Activated CD8-positive, alpha-beta memory T cell treated with anti-CD3 and anti-CD28 coated beads for 1 hour (primary cell): ENCODE measurements around the gene PIGZ.

Source experiments
- DNase-seq, 2 donors: peaks; one replicate each; pipeline ENCODE4 v3.0.0-alpha.2; 2020; ENCODE audit warnings: low read depth in 1 of 2; ENCODE audit errors: extremely low read depth in 1 of 2

Gene PIGZ

GRCh38 chr3:197002701-197003454 lies 34.2 kb upstream of the PIGZ start:
- DNase-seq = peak; percentile 48 to 67

GRCh38 chr3:197001972-197002700 lies 33.5 kb upstream of the PIGZ start:
- DNase-seq = no peak

GRCh38 chr3:197001106-197001971 lies 32.7 kb upstream of the PIGZ start:
- DNase-seq = no peak

- no peak for DNase-seq
Observed at GRCh38 chr3:197000211-197000610, 31.6 kb upstream of the PIGZ start.

- no peak for DNase-seq
Observed at GRCh38 chr3:196998966-196999760, 30.5 kb upstream of the PIGZ start.

- no peak for DNase-seq
Observed at GRCh38 chr3:196997311-196997710, 28.7 kb upstream of the PIGZ start.

DNA sequence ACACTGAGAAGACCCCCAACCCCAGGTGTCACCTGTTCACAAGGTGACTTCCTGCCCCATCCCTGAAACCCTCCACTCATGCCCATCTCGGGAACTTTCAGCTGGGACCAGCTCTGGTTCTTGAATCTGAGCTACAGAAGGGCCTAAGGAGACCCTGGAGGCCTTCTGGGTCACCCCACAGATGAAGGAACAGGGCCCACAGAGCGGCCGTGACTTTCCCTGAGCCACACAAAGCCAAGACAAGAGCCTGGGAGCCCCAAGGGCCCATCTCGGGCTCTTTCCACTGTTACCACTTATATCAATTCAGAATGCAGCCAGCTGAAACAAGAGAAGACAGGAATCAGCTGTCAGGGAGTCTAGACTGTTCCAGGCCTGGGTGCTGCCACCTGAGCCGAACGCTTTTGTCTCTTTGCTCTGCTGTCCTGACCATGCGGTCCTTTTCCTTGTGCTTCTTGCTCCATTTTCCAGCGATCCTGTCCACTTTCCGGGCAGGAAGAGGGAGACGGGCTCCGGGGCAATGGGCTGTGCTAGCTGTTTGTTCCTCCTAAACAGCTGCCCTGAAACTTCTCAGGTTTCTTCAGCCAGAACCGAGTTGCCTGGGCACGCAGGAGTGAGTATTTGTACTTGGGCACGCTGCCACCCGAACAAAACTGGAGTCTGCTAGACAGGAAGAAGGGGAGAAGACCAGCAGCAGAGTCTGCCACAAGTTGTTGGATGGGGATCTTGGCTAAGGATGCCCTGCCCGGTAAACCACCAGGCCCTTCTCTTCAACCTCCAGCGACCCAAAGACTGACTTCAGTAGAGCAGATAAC lies 28.0 kb upstream of the PIGZ start:
- DNase-seq = no peak

DNA sequence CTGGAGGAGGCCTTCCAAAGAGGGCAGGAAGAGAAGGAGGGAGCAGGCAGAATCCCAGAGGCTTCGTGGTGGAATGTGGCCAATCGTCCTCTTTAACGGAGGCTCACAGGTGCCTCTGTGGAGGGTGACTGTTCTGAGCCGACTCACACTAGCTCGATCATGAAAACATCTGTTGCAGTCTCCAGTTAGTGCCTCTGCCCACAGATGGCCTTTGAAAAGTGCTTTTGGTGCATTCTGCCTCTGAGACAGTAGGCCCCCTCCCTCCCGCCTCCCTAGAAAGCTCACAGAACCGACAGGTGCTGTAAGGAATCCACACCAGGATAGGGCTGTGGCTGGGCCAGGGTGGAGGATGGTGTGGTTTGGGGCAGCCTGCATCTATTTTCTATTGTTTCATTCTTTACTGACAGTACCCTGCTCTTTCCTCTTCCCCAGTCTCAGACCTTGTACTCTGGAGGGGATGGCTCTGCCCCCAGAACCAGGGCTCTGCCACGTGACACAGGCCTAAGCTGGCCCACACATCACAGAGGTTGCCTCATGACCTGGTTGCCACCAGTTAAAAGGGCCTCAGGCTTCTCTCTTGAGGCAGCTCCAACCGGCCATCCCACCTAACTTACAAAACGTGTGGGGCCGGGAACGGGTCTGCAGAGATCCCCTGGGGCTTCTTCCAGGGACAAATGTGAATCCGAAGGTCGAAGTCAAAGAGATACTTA lies 27.2 kb upstream of the PIGZ start:
- DNase-seq = no peak

GRCh38 chr3:196995027-196995426 lies 26.4 kb upstream of the PIGZ start:
- DNase-seq = no peak

DNA sequence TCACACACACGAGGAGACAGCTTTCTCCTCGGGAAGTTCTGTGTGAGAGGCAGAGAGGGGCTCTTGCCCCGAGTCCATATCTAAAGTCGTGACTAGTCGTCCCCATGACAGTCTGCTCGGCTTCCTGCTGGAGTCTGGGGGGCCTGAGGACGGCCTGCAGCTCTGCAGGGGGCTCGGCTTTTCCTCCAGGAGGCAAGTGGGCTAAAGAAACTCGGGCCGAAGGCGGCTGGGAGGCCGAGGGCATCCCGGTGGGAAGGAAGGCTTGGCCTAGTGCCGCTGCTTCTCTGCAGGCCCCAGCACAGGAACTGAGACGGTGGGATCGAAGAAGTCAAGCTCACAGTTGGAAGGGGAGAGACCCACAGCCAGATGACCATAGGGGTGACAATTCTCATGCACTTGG lies 25.4 kb upstream of the PIGZ start:
- no peak for DNase-seq

DNA sequence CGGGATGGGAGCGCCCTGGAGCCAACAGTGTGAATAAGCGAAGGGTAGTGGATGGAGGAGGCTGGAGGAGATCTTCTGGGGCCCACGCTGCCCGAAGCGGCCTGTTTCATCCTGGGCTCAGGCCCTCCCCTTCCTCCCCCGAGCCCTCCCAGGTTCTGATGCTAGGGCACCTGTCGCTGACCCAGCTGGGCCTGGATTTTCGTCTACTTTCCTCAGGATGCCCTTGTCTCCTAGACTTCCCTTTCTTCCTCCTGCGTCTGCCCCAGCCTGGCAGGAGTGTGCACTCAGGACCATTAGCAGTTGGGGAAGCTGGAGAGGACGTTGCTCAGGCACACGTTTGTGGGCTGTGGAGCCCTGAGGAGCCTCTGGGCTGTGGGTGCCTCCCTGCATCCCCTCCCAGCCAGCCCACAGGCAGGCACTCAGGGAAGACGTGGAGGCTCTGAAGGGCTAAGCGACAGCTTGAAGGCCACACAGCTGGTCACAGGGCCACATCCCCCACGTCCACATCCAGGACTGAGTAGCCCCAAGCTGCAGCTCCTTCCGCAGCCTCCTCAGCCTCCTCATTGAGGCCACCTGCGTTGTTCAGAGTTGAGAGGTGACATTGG lies 23.9 kb upstream of the PIGZ start:
- DNase-seq = no peak

- no peak for DNase-seq
Observed at GRCh38 chr3:196991581-196992460, 23.2 kb upstream of the PIGZ start.

- no peak for DNase-seq
Observed at GRCh38 chr3:196990601-196991007, 22.0 kb upstream of the PIGZ start.

- DNase-seq = no peak
Observed at GRCh38 chr3:196989721-196990262, 21.2 kb upstream of the PIGZ start.

GRCh38 chr3:196988241-196989029 lies 19.8 kb upstream of the PIGZ start:
- no peak for DNase-seq

DNA sequence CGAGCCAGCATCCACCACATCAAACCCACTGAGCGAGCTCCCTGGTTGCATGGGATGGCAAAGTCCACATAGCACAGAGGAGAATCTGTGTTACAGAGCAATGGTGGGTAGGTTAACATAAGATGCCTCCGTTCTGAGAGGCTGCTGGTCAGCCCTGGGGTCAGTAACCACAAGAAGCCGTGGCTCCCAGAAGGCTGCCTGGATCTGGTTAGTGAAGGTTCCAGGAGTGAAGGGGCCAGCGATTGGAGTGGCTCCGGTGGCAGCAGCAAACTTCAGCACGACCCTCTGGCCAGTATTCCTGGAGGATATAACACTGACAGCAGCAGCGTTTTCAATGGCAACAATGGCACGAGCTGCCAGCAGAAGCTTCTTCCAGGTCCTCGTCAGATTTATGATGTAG lies 18.4 kb upstream of the PIGZ start:
- DNase-seq = no peak
